KMS-11 (cell line): ENCODE measurements around the gene SH2B2.

ENCODE experiments used
- H2AFZ ChIP-seq: fragments of 200-600 bp; sonication (generic); 2 replicates; pipeline ENCODE4 v1.6.1; 2016; ENCODE audit warnings: antibody characterized with exemption, mixed run types, low read depth
- H3K27ac ChIP-seq: fragments of 200-600 bp; sonication (generic); 2 replicates; pipeline ENCODE4 v1.6.1; 2016; ENCODE audit warnings: mild to moderate bottlenecking, mixed run types
- H3K27me3 ChIP-seq: fragments of 200-600 bp; sonication (generic); 2 replicates; pipeline ENCODE4 v1.6.1; 2017; ENCODE audit warnings: mild to moderate bottlenecking, low read depth, mixed run types, moderate library complexity; ENCODE audit not compliant: insufficient read depth
- H3K36me3 ChIP-seq: fragments of 200-600 bp; sonication (generic); 2 replicates; pipeline ENCODE4 v1.6.1; 2017; ENCODE audit warnings: mild to moderate bottlenecking, mixed run types; ENCODE audit not compliant: insufficient read depth
- H3K4me1 ChIP-seq: fragments of 200-600 bp; sonication (generic); 2 replicates; pipeline ENCODE4 v1.6.1; 2016; ENCODE audit warnings: mild to moderate bottlenecking, low read depth, mixed run types; ENCODE audit not compliant: poor library complexity, severe bottlenecking
- H3K4me2 ChIP-seq: fragments of 200-600 bp; sonication (generic); 2 replicates; pipeline ENCODE4 v1.7.0; 2016; ENCODE audit warnings: mild to moderate bottlenecking, mixed run types
- H3K4me3 ChIP-seq: fragments of 200-600 bp; sonication (generic); IDR thresholded peaks from 2 replicates; pipeline ENCODE4 v1.6.1; 2017; ENCODE audit warnings: low read depth, low read length, mixed read lengths; ENCODE audit not compliant: insufficient read depth
- H3K79me2 ChIP-seq: fragments of 200-600 bp; sonication (generic); 2 replicates; pipeline ENCODE4 v1.6.1; 2016; ENCODE audit warnings: low read depth, mixed run types; ENCODE audit not compliant: insufficient read depth
- H3K9ac ChIP-seq: fragments of 200-600 bp; sonication (generic); 2 replicates; pipeline ENCODE4 v1.6.1; 2016; ENCODE audit warnings: mild to moderate bottlenecking, mixed run types
- H4K20me1 ChIP-seq: fragments of 200-600 bp; sonication (generic); 2 replicates; pipeline ENCODE4 v1.6.1; 2016; ENCODE audit warnings: mild to moderate bottlenecking, mixed run types; ENCODE audit not compliant: insufficient read depth
- TF ChIP-seq, protein P1 (sequence below): fragments of 200-600 bp; sonication (generic); conservative IDR thresholded peaks from 2 replicates; pipeline ENCODE4 v1.6.1; 2017; ENCODE audit warnings: low read depth, mild to moderate bottlenecking, antibody characterized with exemption, low read length, moderate library complexity, mixed read lengths

The SH2B2 gene

DNA sequence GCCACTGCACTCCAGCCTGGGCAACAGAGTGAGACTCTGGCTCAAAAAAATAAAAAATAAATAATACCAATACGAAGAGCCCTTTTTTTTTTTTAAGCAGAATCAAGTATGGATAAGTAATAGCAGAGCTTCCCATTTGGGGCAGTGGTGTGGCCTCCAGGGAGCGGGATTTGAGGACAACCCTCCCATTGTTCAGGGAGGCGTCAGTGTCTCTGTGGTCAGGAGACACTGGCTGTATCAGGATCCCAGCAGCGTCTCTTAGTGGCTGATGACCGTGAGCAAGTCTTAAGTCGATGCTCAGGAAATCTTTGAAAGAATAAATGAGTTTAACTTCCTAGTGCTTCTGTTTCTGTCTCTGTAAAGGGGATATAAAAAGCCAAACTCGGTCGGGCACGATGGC, 25.2 kb upstream of the SH2B2 start:
- no peaks in the 10 kb centered on the region for H3K4me1 ChIP-seq
- H3K9ac ChIP-seq: no peak overlapping the region
- no peak overlapping the region for H3K27ac ChIP-seq
- no peak overlapping the region for H3K4me2 ChIP-seq
- no peaks in the 10 kb centered on the region for H3K36me3 ChIP-seq
- no peak overlapping the region for H2AFZ ChIP-seq
- H4K20me1 ChIP-seq: no peaks in the 10 kb centered on the region
- no peaks in the 10 kb centered on the region for H3K79me2 ChIP-seq
- TF ChIP-seq, protein P1, sequence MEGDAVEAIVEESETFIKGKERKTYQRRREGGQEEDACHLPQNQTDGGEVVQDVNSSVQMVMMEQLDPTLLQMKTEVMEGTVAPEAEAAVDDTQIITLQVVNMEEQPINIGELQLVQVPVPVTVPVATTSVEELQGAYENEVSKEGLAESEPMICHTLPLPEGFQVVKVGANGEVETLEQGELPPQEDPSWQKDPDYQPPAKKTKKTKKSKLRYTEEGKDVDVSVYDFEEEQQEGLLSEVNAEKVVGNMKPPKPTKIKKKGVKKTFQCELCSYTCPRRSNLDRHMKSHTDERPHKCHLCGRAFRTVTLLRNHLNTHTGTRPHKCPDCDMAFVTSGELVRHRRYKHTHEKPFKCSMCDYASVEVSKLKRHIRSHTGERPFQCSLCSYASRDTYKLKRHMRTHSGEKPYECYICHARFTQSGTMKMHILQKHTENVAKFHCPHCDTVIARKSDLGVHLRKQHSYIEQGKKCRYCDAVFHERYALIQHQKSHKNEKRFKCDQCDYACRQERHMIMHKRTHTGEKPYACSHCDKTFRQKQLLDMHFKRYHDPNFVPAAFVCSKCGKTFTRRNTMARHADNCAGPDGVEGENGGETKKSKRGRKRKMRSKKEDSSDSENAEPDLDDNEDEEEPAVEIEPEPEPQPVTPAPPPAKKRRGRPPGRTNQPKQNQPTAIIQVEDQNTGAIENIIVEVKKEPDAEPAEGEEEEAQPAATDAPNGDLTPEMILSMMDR: no peak
- no peaks in the 10 kb centered on the region for H3K27me3 ChIP-seq
- no peak overlapping the region for H3K4me3 ChIP-seq

DNA sequence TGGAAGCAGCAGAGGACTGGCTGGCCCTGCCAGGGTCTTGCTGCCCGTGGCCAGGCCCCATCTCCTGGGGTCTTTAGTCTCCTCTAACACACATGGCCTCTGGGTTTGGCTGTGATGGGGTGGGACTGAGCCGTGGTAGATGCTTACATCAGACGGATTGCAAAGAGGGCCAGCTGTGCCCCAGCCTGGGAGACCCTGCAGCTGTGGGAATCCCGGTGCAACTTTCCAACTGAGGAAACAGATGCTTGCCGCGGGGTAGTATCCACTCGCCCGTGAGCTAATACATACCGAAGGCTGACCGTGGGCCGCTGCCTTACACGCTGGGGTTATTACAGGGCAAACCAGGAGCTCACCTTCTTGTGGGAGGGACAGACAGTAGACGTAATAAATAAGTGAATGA, 24.1 kb upstream of the SH2B2 start:
- Histone ChIP-seq H3K4me1 (no peaks in the 10 kb centered on the region), H3K27me3 (no peaks in the 10 kb centered on the region), H3K4me3 (no peak overlapping the region), H3K27ac (no peak overlapping the region), H3K36me3 (no peaks in the 10 kb centered on the region), H4K20me1 (no peaks in the 10 kb centered on the region), H2AFZ (no peak overlapping the region), H3K9ac (no peak overlapping the region), H3K4me2 (no peak overlapping the region), H3K79me2 (no peaks in the 10 kb centered on the region)
- TF ChIP-seq, protein P1: no peak

DNA sequence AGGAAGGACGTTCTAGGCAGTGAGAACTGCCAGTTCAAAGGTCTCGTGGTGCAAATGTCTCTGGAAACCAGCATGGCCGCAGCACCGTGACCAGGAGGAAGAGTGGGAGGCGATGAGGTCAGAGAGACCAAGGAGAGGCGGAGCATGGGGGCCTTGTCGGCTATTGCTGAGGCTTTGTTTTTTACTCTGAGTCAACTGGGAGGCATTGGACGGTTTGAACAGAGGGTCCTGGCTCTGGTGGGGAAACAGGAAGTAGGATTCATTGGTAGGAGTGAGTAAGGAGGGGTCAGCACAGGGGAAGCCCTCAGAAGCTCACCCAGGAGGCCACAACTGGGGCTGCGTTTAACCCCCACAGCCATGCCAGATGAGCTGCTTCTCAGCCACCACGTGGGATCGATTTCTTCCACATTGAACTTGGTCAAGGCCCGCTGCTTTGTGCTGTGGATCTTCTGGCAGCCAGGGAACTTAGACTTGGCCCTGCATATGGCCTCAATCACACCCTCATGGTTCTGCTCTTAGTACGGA, 22.2 kb upstream of the SH2B2 start:
- Histone ChIP-seq H3K27ac (no peak overlapping the region), H3K79me2 (no peaks in the 10 kb centered on the region), H3K27me3 (no peaks in the 10 kb centered on the region), H3K4me1 (no peaks in the 10 kb centered on the region), H2AFZ (no peak overlapping the region), H3K36me3 (no peaks in the 10 kb centered on the region), H3K4me2 (no peak overlapping the region), H3K4me3 (no peak overlapping the region), H4K20me1 (no peaks in the 10 kb centered on the region), H3K9ac (no peak overlapping the region)
- TF ChIP-seq, protein P1: no peak

DNA sequence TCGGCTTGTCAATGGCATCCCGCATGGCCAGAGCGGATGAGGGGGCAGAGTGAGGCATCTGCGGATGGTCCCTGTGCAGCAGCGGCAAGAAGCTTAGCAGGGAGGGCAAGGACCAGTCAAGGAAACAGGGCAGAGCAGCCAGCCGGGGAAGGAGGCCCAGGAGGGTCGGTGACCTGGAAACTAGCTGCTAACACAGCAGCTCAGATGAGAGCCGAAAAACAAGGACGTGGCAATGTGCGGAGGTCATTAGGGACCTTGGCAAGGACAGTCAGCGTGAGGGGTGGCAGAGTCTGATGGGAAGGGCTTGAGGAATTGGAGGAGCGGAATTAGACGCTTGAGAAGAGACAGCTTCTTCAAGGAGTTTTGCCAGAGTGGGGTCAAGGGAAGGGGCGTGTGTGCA, 20.1 kb upstream of the SH2B2 start:
- Histone ChIP-seq H3K4me3 (no peak overlapping the region), H3K27ac (no peak overlapping the region), H3K4me1 (no peaks in the 10 kb centered on the region), H2AFZ (no peak overlapping the region), H3K79me2 (no peaks in the 10 kb centered on the region), H3K27me3 (no peaks in the 10 kb centered on the region), H3K36me3 (no peaks in the 10 kb centered on the region), H3K4me2 (no peak overlapping the region), H3K9ac (no peak overlapping the region), H4K20me1 (no peaks in the 10 kb centered on the region)
- TF ChIP-seq, protein P1: no peak
